ENCODE data around the gene AKIRIN2.

AKIRIN2 gene

GRCh38 chr6:87669051-87669450 lies 33.0 kb downstream of the AKIRIN2 start:
- TF ChIP-seq SUZ12 (IDR thresholded peaks at IDR 0.05; ENCODE audit: extremely low read depth, insufficient read depth, insufficient read length) = no peak
- no peak for TF ChIP-seq ZNF274 (IDR thresholded peaks at IDR 0.05; ENCODE audit: low read depth, low read length)
- TF ChIP-seq YY1 (IDR thresholded peaks at IDR 0.05; ENCODE audit: insufficient read depth, insufficient read length) = no peak
- Histone ChIP-seq H3K27me3 (ENCODE audit: insufficient read depth, insufficient read length) (no peaks in the 10 kb centered on the region), H3K9ac (ENCODE audit: insufficient read length, low read depth) (no peak overlapping the region)

DNA sequence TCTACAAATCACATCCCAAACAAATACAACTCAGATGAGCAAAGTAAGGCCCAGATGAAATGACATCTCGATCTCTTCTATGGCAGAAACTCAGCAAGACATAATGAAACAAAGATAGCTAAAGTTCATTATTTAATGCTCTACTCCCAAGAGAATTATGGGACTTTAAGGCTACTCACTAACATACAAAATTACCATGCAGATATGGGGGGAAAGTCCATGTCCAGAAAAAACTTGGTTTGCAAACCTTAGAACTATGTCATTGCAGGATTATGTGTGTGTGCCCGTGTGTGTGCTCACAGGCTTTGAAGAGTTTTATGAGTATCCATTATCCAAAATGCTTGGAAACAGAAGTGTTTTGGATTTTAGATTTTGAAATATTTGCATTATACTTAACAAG lies 34.0 kb downstream of the AKIRIN2 start:
- Histone ChIP-seq H3K4me3 (ENCODE audit: insufficient read length, low read depth) (no peak overlapping the region), H3K9me3 (ENCODE audit: insufficient read depth, low read length) (no peaks in the 10 kb centered on the region), H3K4me1 (ENCODE audit: insufficient read depth, insufficient read length) (no peaks in the 10 kb centered on the region), H3K9ac (ENCODE audit: insufficient read length, low read depth) (no peak overlapping the region), H3K36me3 (ENCODE audit: insufficient read depth, insufficient read length, low read length) (peaks cover 33% of the 10 kb centered on the region), H3K27me3 (ENCODE audit: insufficient read depth, insufficient read length) (no peaks in the 10 kb centered on the region)
- TF ChIP-seq YY1 (IDR thresholded peaks at IDR 0.05; ENCODE audit: insufficient read depth, insufficient read length) = no peak
- TF ChIP-seq ZNF274 (IDR thresholded peaks at IDR 0.05; ENCODE audit: low read depth, low read length) = no peak
- no peak for TF ChIP-seq SUZ12 (IDR thresholded peaks at IDR 0.05; ENCODE audit: extremely low read depth, insufficient read depth, insufficient read length)
- no peak for DNase-seq (ENCODE audit: low read depth, low spot score)

More at GRCh38 chr6:87669051-87669450, 33.0 kb downstream of the AKIRIN2 start:
- Histone ChIP-seq H3K36me3 (ENCODE audit: insufficient read depth, insufficient read length, low read length) (peaks cover 31% of the 10 kb centered on the region), H3K9me3 (ENCODE audit: insufficient read depth, low read length) (no peaks in the 10 kb centered on the region), H3K4me3 (ENCODE audit: insufficient read length, low read depth) (no peak overlapping the region), H3K4me1 (ENCODE audit: insufficient read depth, insufficient read length) (no peaks in the 10 kb centered on the region)
- no peak for DNase-seq (ENCODE audit: low read depth, low spot score)

DNA sequence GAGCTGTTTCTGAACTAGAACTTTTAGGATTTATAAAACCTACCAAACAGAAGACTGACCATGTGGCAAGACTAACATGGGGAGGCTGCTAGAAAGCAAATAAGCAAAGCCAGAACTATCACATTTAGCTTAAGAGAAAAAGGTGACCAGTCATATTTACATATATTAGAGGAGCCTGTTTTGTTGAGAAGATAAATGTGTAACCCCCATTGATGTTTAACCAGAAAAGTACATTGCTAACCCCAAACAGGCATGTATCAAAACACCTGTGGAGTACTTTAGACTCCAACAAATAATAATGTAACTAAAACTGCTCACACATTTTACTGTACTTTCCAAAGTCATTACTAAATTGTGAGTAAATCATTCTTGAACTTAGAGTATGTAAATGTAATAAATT lies 35.0 kb downstream of the AKIRIN2 start:
- H3K27me3 ChIP-seq (ENCODE audit: insufficient read depth, insufficient read length) = no peaks in the 10 kb centered on the region
- no peaks in the 10 kb centered on the region for H3K9me3 ChIP-seq (ENCODE audit: insufficient read depth, low read length)
- no peak for DNase-seq (ENCODE audit: low read depth, low spot score)
- no peak overlapping the region for H3K4me3 ChIP-seq (ENCODE audit: insufficient read length, low read depth)
- TF ChIP-seq ZNF274 (IDR thresholded peaks at IDR 0.05; ENCODE audit: low read depth, low read length) (no peak), YY1 (IDR thresholded peaks at IDR 0.05; ENCODE audit: insufficient read depth, insufficient read length) (no peak), SUZ12 (IDR thresholded peaks at IDR 0.05; ENCODE audit: extremely low read depth, insufficient read depth, insufficient read length) (no peak)
- no peaks in the 10 kb centered on the region for H3K4me1 ChIP-seq (ENCODE audit: insufficient read depth, insufficient read length)
- peaks cover 27% of the 10 kb centered on the region for H3K36me3 ChIP-seq (ENCODE audit: insufficient read depth, insufficient read length, low read length)
- H3K9ac ChIP-seq (ENCODE audit: insufficient read length, low read depth) = no peak overlapping the region

- H3K9ac ChIP-seq (ENCODE audit: insufficient read length, low read depth) = no peak overlapping the region
- H3K27me3 ChIP-seq (ENCODE audit: insufficient read depth, insufficient read length) = no peaks in the 10 kb centered on the region
- DNase-seq (ENCODE audit: low read depth, low spot score) = no peak
- H3K9me3 ChIP-seq (ENCODE audit: insufficient read depth, low read length) = no peaks in the 10 kb centered on the region
- no peak overlapping the region for H3K4me3 ChIP-seq (ENCODE audit: insufficient read length, low read depth)
- no peaks in the 10 kb centered on the region for H3K4me1 ChIP-seq (ENCODE audit: insufficient read depth, insufficient read length)
- H3K36me3 ChIP-seq (ENCODE audit: insufficient read depth, insufficient read length, low read length) = peaks cover 26% of the 10 kb centered on the region
- TF ChIP-seq SUZ12 (IDR thresholded peaks at IDR 0.05; ENCODE audit: extremely low read depth, insufficient read depth, insufficient read length) = no peak
- no peak for TF ChIP-seq YY1 (IDR thresholded peaks at IDR 0.05; ENCODE audit: insufficient read depth, insufficient read length)
- TF ChIP-seq ZNF274 (IDR thresholded peaks at IDR 0.05; ENCODE audit: low read depth, low read length) = no peak
Observed at GRCh38 chr6:87664921-87665485, 37.0 kb downstream of the AKIRIN2 start.

DNA sequence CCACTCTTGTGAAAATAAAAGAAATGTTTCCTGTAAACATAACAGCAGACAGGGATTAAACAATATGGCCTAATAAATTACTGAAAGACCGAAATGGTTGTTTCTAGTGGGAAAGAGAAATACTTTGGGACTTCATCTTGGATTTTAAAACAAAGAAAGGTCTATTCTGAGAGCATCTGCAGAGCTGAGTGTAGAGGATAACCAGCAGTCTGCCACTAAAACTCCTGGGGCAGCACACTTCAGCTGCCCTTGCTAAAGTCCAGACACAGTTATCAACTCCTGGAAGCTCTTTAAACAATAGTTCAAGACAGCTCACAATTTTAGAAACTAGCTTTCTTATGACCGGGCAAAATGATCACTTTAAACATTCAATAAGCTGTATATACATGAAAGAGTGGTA lies 38.6 kb downstream of the AKIRIN2 start:
- Histone ChIP-seq H3K36me3 (ENCODE audit: insufficient read depth, insufficient read length, low read length) (peaks cover 22% of the 10 kb centered on the region), H3K4me1 (ENCODE audit: insufficient read depth, insufficient read length) (no peaks in the 10 kb centered on the region), H3K9ac (ENCODE audit: insufficient read length, low read depth) (no peak overlapping the region), H3K9me3 (ENCODE audit: insufficient read depth, low read length) (no peaks in the 10 kb centered on the region), H3K27me3 (ENCODE audit: insufficient read depth, insufficient read length) (no peaks in the 10 kb centered on the region), H3K4me3 (ENCODE audit: insufficient read length, low read depth) (no peak overlapping the region)
- no peak for DNase-seq (ENCODE audit: low read depth, low spot score)
- no peak for TF ChIP-seq SUZ12 (IDR thresholded peaks at IDR 0.05; ENCODE audit: extremely low read depth, insufficient read depth, insufficient read length)
- TF ChIP-seq ZNF274 (IDR thresholded peaks at IDR 0.05; ENCODE audit: low read depth, low read length) = no peak
- no peak for TF ChIP-seq YY1 (IDR thresholded peaks at IDR 0.05; ENCODE audit: insufficient read depth, insufficient read length)

GRCh38 chr6:87661503-87661902 lies 40.5 kb downstream of the AKIRIN2 start:
- Histone ChIP-seq H3K9me3 (ENCODE audit: insufficient read depth, low read length) (no peaks in the 10 kb centered on the region), H3K36me3 (ENCODE audit: insufficient read depth, insufficient read length, low read length) (peaks cover 37% of the 10 kb centered on the region), H3K9ac (ENCODE audit: insufficient read length, low read depth) (no peak overlapping the region), H3K4me3 (ENCODE audit: insufficient read length, low read depth) (no peak overlapping the region), H3K4me1 (ENCODE audit: insufficient read depth, insufficient read length) (no peaks in the 10 kb centered on the region), H3K27me3 (ENCODE audit: insufficient read depth, insufficient read length) (no peaks in the 10 kb centered on the region)
- DNase-seq (ENCODE audit: low read depth, low spot score) = no peak
- no peak for TF ChIP-seq YY1 (IDR thresholded peaks at IDR 0.05; ENCODE audit: insufficient read depth, insufficient read length)
- TF ChIP-seq ZNF274 (IDR thresholded peaks at IDR 0.05; ENCODE audit: low read depth, low read length) = no peak
- no peak for TF ChIP-seq SUZ12 (IDR thresholded peaks at IDR 0.05; ENCODE audit: extremely low read depth, insufficient read depth, insufficient read length)

GRCh38 chr6:87661016-87661415 lies 41.0 kb downstream of the AKIRIN2 start:
- no peak for DNase-seq (ENCODE audit: low read depth, low spot score)
- no peak overlapping the region for H3K9ac ChIP-seq (ENCODE audit: insufficient read length, low read depth)
- H3K4me1 ChIP-seq (ENCODE audit: insufficient read depth, insufficient read length) = no peaks in the 10 kb centered on the region
- peaks cover 37% of the 10 kb centered on the region for H3K36me3 ChIP-seq (ENCODE audit: insufficient read depth, insufficient read length, low read length)
- H3K27me3 ChIP-seq (ENCODE audit: insufficient read depth, insufficient read length) = no peaks in the 10 kb centered on the region
- no peak overlapping the region for H3K4me3 ChIP-seq (ENCODE audit: insufficient read length, low read depth)
- H3K9me3 ChIP-seq (ENCODE audit: insufficient read depth, low read length) = no peaks in the 10 kb centered on the region
- no peak for TF ChIP-seq SUZ12 (IDR thresholded peaks at IDR 0.05; ENCODE audit: extremely low read depth, insufficient read depth, insufficient read length)
- no peak for TF ChIP-seq ZNF274 (IDR thresholded peaks at IDR 0.05; ENCODE audit: low read depth, low read length)
- no peak for TF ChIP-seq YY1 (IDR thresholded peaks at IDR 0.05; ENCODE audit: insufficient read depth, insufficient read length)
